Glutamatergic neuron (in vitro differentiated cells): Measurements from ENCODE around the gene ADAMTS9. TPM values are rescaled to one million over a fixed set of nuclear protein-coding genes. Genes with fewer than 3 reads are reported as not detected.
A peak's percentile ranks its signal among the peaks of the same experiment; 100 is the strongest.

ENCODE experiments used
- DNase-seq: peaks from one replicate; pipeline ENCODE4 v3.0.0; 2022
- H3K27ac Mint-ChIP-seq: one replicate; pipeline ENCODE4 v1.8.0; 2020; ENCODE audit warnings: mild to moderate bottlenecking, mixed read lengths, inconsistent platforms; ENCODE audit not compliant: unreplicated experiment
- H3K27me3 Mint-ChIP-seq: one replicate; pipeline ENCODE4 v1.8.0; 2020; ENCODE audit warnings: mild to moderate bottlenecking, moderate library complexity, mixed read lengths, inconsistent platforms; ENCODE audit not compliant: unreplicated experiment
- H3K36me3 Mint-ChIP-seq: one replicate; pipeline ENCODE4 v1.8.0; 2020; ENCODE audit warnings: mild to moderate bottlenecking, mixed read lengths, inconsistent platforms; ENCODE audit not compliant: unreplicated experiment
- H3K4me1 Mint-ChIP-seq: one replicate; pipeline ENCODE4 v1.8.0; 2020; ENCODE audit warnings: mild to moderate bottlenecking, low read depth, mixed read lengths, inconsistent platforms; ENCODE audit not compliant: unreplicated experiment
- H3K4me3 Mint-ChIP-seq: one replicate; pipeline ENCODE4 v1.8.0; 2020; ENCODE audit warnings: mild to moderate bottlenecking, mixed read lengths, inconsistent platforms; ENCODE audit not compliant: unreplicated experiment
- H3K9me3 Mint-ChIP-seq: one replicate; pipeline ENCODE4 v1.8.0; 2020; ENCODE audit warnings: mild to moderate bottlenecking, moderate library complexity, mixed read lengths, inconsistent platforms; ENCODE audit not compliant: unreplicated experiment
- CTCF ChIP-seq: fragments of 200-600 bp; sonication (generic); IDR thresholded peaks from one replicate; pipeline ENCODE4 v1.5.0; 2021; ENCODE audit not compliant: partially characterized antibody, unreplicated experiment
- total RNA-seq: library from RNA; stranded (reverse); fragmentation: NEBNext Ultra II Directional; extraction: Animal tissue kit (Norgen Biotek cat#: 25700); gene quantifications from one replicate; pipeline ENCODE4 v1.2.1, GENCODE V29; 2021; ENCODE audit not compliant: unreplicated experiment

Gene ADAMTS9
- total RNA-seq, 1 donor from 2014 or later, result 2.3 TPM

GRCh38 chr3:64495121-64495780 lies 192.5 kb downstream of the ADAMTS9 start:
- Mint-ChIP-seq H3K36me3 (no peaks in the 10 kb centered on the region), H3K4me3 (no peak overlapping the region), H3K4me1 (peaks cover 30% of the 10 kb centered on the region), H3K27me3 (peaks cover 3% of the 10 kb centered on the region), H3K9me3 (peaks cover 5% of the 10 kb centered on the region), H3K27ac (no peak overlapping the region)
- no peak for DNase-seq
- no peak for TF ChIP-seq CTCF

- Mint-ChIP-seq H3K36me3 (no peaks in the 10 kb centered on the region), H3K27me3 (peaks cover 3% of the 10 kb centered on the region), H3K4me3 (no peak overlapping the region), H3K9me3 (peaks cover 5% of the 10 kb centered on the region), H3K4me1 (peaks cover 37% of the 10 kb centered on the region), H3K27ac (peak overlapping the region; percentile 46)
- no peak for TF ChIP-seq CTCF
- no peak for DNase-seq
These were observed 193.3 kb downstream of the ADAMTS9 start for GRCh38 chr3:64494526-64494925.

GRCh38 chr3:64493149-64493548 lies 194.7 kb downstream of the ADAMTS9 start:
- DNase-seq, result no peak
- H3K27ac Mint-ChIP-seq, result no peak overlapping the region

GRCh38 chr3:64491843-64492242 lies 196.0 kb downstream of the ADAMTS9 start:
- Mint-ChIP-seq H3K9me3 (peaks cover 4% of the 10 kb centered on the region), H3K27me3 (peaks cover 3% of the 10 kb centered on the region), H3K36me3 (no peaks in the 10 kb centered on the region), H3K4me3 (no peak overlapping the region), H3K27ac (peak overlapping the region; percentile 72), H3K4me1 (peaks cover 41% of the 10 kb centered on the region)
- DNase-seq, result no peak
- no peak for TF ChIP-seq CTCF

More at GRCh38 chr3:64493149-64493548, 194.7 kb downstream of the ADAMTS9 start:
- no peak for TF ChIP-seq CTCF
- H3K27me3 Mint-ChIP-seq, result peaks cover 3% of the 10 kb centered on the region
- no peaks in the 10 kb centered on the region for H3K36me3 Mint-ChIP-seq
- H3K4me1 Mint-ChIP-seq, result peaks cover 39% of the 10 kb centered on the region
- no peak overlapping the region for H3K4me3 Mint-ChIP-seq
- peaks cover 5% of the 10 kb centered on the region for H3K9me3 Mint-ChIP-seq

- no peak overlapping the region for H3K4me3 Mint-ChIP-seq
- H3K4me1 Mint-ChIP-seq, result peaks cover 38% of the 10 kb centered on the region
- H3K9me3 Mint-ChIP-seq, result peaks cover 4% of the 10 kb centered on the region
- H3K27ac Mint-ChIP-seq, result no peak overlapping the region
- peaks cover 2% of the 10 kb centered on the region for H3K27me3 Mint-ChIP-seq
- no peaks in the 10 kb centered on the region for H3K36me3 Mint-ChIP-seq
- DNase-seq, result no peak
- TF ChIP-seq CTCF, result no peak
These were observed 197.5 kb downstream of the ADAMTS9 start for GRCh38 chr3:64490180-64490724.
